ENCODE results near the gene PSMC6.
"Not testable (repeated sequence)": the region's sequence is repeated elsewhere in the genome, so short reads cannot be mapped to it uniquely, and the experiment has no call there.

Gene PSMC6

GRCh38 chr14:52723514-52724359, 16.7 kb downstream of the PSMC6 start:
- H3K27ac ChIP-seq (ENCODE audit: low read depth, low read length), result peak overlapping the region; percentile 18; the same call in 1 of the 2 replicates
- TF ChIP-seq CTCF (IDR thresholded peaks at IDR 0.05; ENCODE audit: low read depth, low read length, poor library complexity, severe bottlenecking) (no peak), EZH2phosphoT487 (IDR thresholded peaks at IDR 0.05; ENCODE audit: borderline replicate concordance, low read length) (no peak)
- no peaks in the 10 kb centered on the region for H3K27me3 ChIP-seq (ENCODE audit: control insufficient read depth, low read length)
- peaks cover 34% of the 10 kb centered on the region for H3K4me1 ChIP-seq (ENCODE audit: control insufficient read depth, low read length)
- peaks cover 14% of the 10 kb centered on the region for H3F3A ChIP-seq (ENCODE audit: control insufficient read depth, insufficient read depth)
- H3K9me3 ChIP-seq (ENCODE audit: control insufficient read depth, insufficient read depth, low read length), result no peaks in the 10 kb centered on the region
- H4K20me1 ChIP-seq (ENCODE audit: control insufficient read depth, insufficient read depth, low read depth, low read length), result 0 out of 2 replicates have a peak, but pooled peaks cover 3% of the 10 kb centered on the region
- H3K4me2 ChIP-seq (ENCODE audit: low read length), result peak overlapping the region; percentile 59
- H3K36me3 ChIP-seq (ENCODE audit: control insufficient read depth, low read length), result peaks cover 83% of the 10 kb centered on the region
- H3K4me3 ChIP-seq (ENCODE audit: low read length), result peak overlapping the region; percentile 38
- H3K9me2 ChIP-seq (replicated peaks; ENCODE audit: control insufficient read depth, low read length), result no peaks in the 10 kb centered on the region
- peaks cover 16% of the 10 kb centered on the region for H3K79me2 ChIP-seq (ENCODE audit: control insufficient read depth, low read length)

- peaks cover 34% of the 10 kb centered on the region for H3K4me1 ChIP-seq (ENCODE audit: control insufficient read depth, low read length)
- H3K79me2 ChIP-seq (ENCODE audit: control insufficient read depth, low read length), result peaks cover 16% of the 10 kb centered on the region
- H4K20me1 ChIP-seq (ENCODE audit: control insufficient read depth, insufficient read depth, low read depth, low read length), result 0 out of 2 replicates have a peak, but pooled peaks cover 3% of the 10 kb centered on the region
- no peak overlapping the region for H3K27ac ChIP-seq (ENCODE audit: low read depth, low read length)
- H3K4me2 ChIP-seq (ENCODE audit: low read length), result no peak overlapping the region
- H3K4me3 ChIP-seq (ENCODE audit: low read length), result no peak overlapping the region
- no peak for TF ChIP-seq CTCF (IDR thresholded peaks at IDR 0.05; ENCODE audit: low read depth, low read length, poor library complexity, severe bottlenecking)
- TF ChIP-seq EZH2phosphoT487 (IDR thresholded peaks at IDR 0.05; ENCODE audit: borderline replicate concordance, low read length), result no peak
- H3K27me3 ChIP-seq (ENCODE audit: control insufficient read depth, low read length), result no peaks in the 10 kb centered on the region
- no peaks in the 10 kb centered on the region for H3K9me2 ChIP-seq (replicated peaks; ENCODE audit: control insufficient read depth, low read length)
- H3F3A ChIP-seq (ENCODE audit: control insufficient read depth, insufficient read depth), result peaks cover 14% of the 10 kb centered on the region
- no peaks in the 10 kb centered on the region for H3K9me3 ChIP-seq (ENCODE audit: control insufficient read depth, insufficient read depth, low read length)
- H3K36me3 ChIP-seq (ENCODE audit: control insufficient read depth, low read length), result peaks cover 80% of the 10 kb centered on the region
Measured at GRCh38 chr14:52724360-52724644, 17.3 kb downstream of the PSMC6 start.

- H3K9me3 ChIP-seq (ENCODE audit: control insufficient read depth, insufficient read depth, low read length); H3K4me3 ChIP-seq (ENCODE audit: low read length); H3K27me3 ChIP-seq (ENCODE audit: control insufficient read depth, low read length); H4K20me1 ChIP-seq (ENCODE audit: control insufficient read depth, insufficient read depth, low read depth, low read length); H3K4me2 ChIP-seq (ENCODE audit: low read length); H3K9me2 ChIP-seq (replicated peaks; ENCODE audit: control insufficient read depth, low read length); H3K27ac ChIP-seq (ENCODE audit: low read depth, low read length): not testable (repeated sequence)
- Histone ChIP-seq H3K79me2 (ENCODE audit: control insufficient read depth, low read length) (peaks cover 34% of the 10 kb centered on the region), H3K4me1 (ENCODE audit: control insufficient read depth, low read length) (peaks cover 32% of the 10 kb centered on the region), H3F3A (ENCODE audit: control insufficient read depth, insufficient read depth) (peaks cover 14% of the 10 kb centered on the region), H3K36me3 (ENCODE audit: control insufficient read depth, low read length) (peaks cover 51% of the 10 kb centered on the region)
Measured at GRCh38 chr14:52727509-52727908, 20.5 kb downstream of the PSMC6 start.

GRCh38 chr14:52729035-52729434, 22.0 kb downstream of the PSMC6 start:
- H3K36me3 ChIP-seq (ENCODE audit: control insufficient read depth, low read length), result peaks cover 44% of the 10 kb centered on the region
- not testable (repeated sequence) for H3K4me2 ChIP-seq (ENCODE audit: low read length)

More at GRCh38 chr14:52729035-52729434, 22.0 kb downstream of the PSMC6 start:
- not testable (repeated sequence) for H3K9me2 ChIP-seq (replicated peaks; ENCODE audit: control insufficient read depth, low read length); H3K9me3 ChIP-seq (ENCODE audit: control insufficient read depth, insufficient read depth, low read length); H3K27me3 ChIP-seq (ENCODE audit: control insufficient read depth, low read length); H3K27ac ChIP-seq (ENCODE audit: low read depth, low read length); H3K4me3 ChIP-seq (ENCODE audit: low read length); H4K20me1 ChIP-seq (ENCODE audit: control insufficient read depth, insufficient read depth, low read depth, low read length)
- Histone ChIP-seq H3K4me1 (ENCODE audit: control insufficient read depth, low read length) (peaks cover 16% of the 10 kb centered on the region), H3F3A (ENCODE audit: control insufficient read depth, insufficient read depth) (peaks cover 14% of the 10 kb centered on the region), H3K79me2 (ENCODE audit: control insufficient read depth, low read length) (peaks cover 39% of the 10 kb centered on the region)
